ENCODE data around the gene PCBP3.
"Not testable (repeated sequence)": the region's sequence is repeated elsewhere in the genome, so short reads cannot be mapped to it uniquely, and the experiment has no call there.

The PCBP3 gene

GRCh38 chr21:45832741-45833235 is 189.3 kb downstream of the PCBP3 start:
- DNase-seq = not testable (repeated sequence)

- DNase-seq = no peak
Observed at GRCh38 chr21:45833414-45833813, 189.9 kb downstream of the PCBP3 start.

GRCh38 chr21:45834026-45834715 is 190.6 kb downstream of the PCBP3 start:
- DNase-seq = no peak

- DNase-seq = no peak
Observed at GRCh38 chr21:45834821-45835293, 191.3 kb downstream of the PCBP3 start.

- no peak for DNase-seq
Observed at GRCh38 chr21:45835301-45836267, 192.1 kb downstream of the PCBP3 start.

GRCh38 chr21:45836268-45836655 is 192.7 kb downstream of the PCBP3 start:
- no peak for DNase-seq

GRCh38 chr21:45836694-45837670 is 193.5 kb downstream of the PCBP3 start:
- no peak for DNase-seq

GRCh38 chr21:45837936-45838335 is 194.4 kb downstream of the PCBP3 start:
- no peak for DNase-seq

- no peak for DNase-seq
Observed at GRCh38 chr21:45838634-45839033, 195.1 kb downstream of the PCBP3 start.

GRCh38 chr21:45839274-45839673 is 195.7 kb downstream of the PCBP3 start:
- DNase-seq = no peak

GRCh38 chr21:45841033-45841432 is 197.5 kb downstream of the PCBP3 start:
- DNase-seq = no peak

GRCh38 chr21:45843426-45843825 is 199.9 kb downstream of the PCBP3 start:
- DNase-seq = no peak

GRCh38 chr21:45844181-45844580 is 200.7 kb downstream of the PCBP3 start:
- no peak for DNase-seq

- no peak for DNase-seq
Observed at GRCh38 chr21:45845063-45845769, 201.7 kb downstream of the PCBP3 start.

GRCh38 chr21:45845770-45846090 is 202.2 kb downstream of the PCBP3 start:
- no peak for DNase-seq

- DNase-seq = no peak
Observed at GRCh38 chr21:45846373-45847160, 203.0 kb downstream of the PCBP3 start.

- DNase-seq = no peak
Observed at GRCh38 chr21:45847870-45848269, 204.3 kb downstream of the PCBP3 start.

GRCh38 chr21:45848331-45848730 is 204.8 kb downstream of the PCBP3 start:
- DNase-seq = no peak

- no peak for DNase-seq
Observed at GRCh38 chr21:45848805-45849204, 205.3 kb downstream of the PCBP3 start.

GRCh38 chr21:45849651-45850050 is 206.1 kb downstream of the PCBP3 start:
- no peak for DNase-seq

- DNase-seq = no peak
Observed at GRCh38 chr21:45850181-45850580, 206.7 kb downstream of the PCBP3 start.

Measured in Kasumi-1 (cell line).